Measurements from ENCODE around the gene TOPAZ1.

Gene TOPAZ1

GRCh38 chr3:44359146-44359751, 117.6 kb downstream of the TOPAZ1 start:
- no peak for DNase-seq
- in situ Hi-C loops (cut with MboI; ENCODE audit: low pct_unique_long_range_greater_than_20kb, low sequenced_read_pairs): no loop called here

- in situ Hi-C loops (cut with MboI; ENCODE audit: low pct_unique_long_range_greater_than_20kb, low sequenced_read_pairs): no loop called here
- no peak for DNase-seq
Measured at GRCh38 chr3:44363591-44363990, 121.9 kb downstream of the TOPAZ1 start.

- no peak for DNase-seq
- in situ Hi-C loops (cut with MboI; ENCODE audit: low pct_unique_long_range_greater_than_20kb, low sequenced_read_pairs): no loop called here
Measured at GRCh38 chr3:44365952-44366351, 124.3 kb downstream of the TOPAZ1 start.

GRCh38 chr3:44375450-44375849, 133.8 kb downstream of the TOPAZ1 start:
- in situ Hi-C loops (cut with MboI; ENCODE audit: low pct_unique_long_range_greater_than_20kb, low sequenced_read_pairs): no loop called here
- no peak for DNase-seq

Data from KBM-7 (cell line).